Measurements from ENCODE around the gene GLT6D1.

DNA sequence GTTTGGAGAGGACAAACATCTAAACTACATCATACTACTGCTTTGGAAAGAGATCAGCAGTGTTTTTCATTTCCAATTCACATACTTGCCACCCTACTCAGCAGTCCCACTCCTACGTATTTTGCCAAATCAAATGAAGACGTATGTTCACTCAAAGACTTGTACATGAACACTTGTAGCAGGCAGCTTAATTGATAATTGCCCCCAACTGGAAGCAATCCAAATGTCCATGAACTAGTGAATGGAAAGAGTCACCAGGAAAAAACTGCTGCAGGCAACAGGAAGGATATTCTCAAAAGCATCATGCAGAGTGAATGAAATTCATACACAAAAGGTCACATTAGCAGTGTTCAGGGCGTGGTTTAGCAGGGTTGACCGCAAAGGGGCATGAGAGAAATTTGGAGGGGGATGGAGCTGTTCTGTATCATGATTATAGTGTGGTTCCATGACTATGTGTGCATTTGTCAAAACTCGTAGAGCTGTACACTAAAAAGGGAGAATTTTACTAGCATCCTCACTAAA lies 39.0 kb downstream of the GLT6D1 start:
- TF ChIP-seq CTCF (conservative IDR thresholded peaks at IDR 0.05) (no peak), ZFX (IDR thresholded peaks at IDR 0.05) (no peak)
